ENCODE results near the gene FAS.
A peak's percentile ranks its signal among the peaks of the same experiment; 100 is the strongest.

FAS gene

DNA sequence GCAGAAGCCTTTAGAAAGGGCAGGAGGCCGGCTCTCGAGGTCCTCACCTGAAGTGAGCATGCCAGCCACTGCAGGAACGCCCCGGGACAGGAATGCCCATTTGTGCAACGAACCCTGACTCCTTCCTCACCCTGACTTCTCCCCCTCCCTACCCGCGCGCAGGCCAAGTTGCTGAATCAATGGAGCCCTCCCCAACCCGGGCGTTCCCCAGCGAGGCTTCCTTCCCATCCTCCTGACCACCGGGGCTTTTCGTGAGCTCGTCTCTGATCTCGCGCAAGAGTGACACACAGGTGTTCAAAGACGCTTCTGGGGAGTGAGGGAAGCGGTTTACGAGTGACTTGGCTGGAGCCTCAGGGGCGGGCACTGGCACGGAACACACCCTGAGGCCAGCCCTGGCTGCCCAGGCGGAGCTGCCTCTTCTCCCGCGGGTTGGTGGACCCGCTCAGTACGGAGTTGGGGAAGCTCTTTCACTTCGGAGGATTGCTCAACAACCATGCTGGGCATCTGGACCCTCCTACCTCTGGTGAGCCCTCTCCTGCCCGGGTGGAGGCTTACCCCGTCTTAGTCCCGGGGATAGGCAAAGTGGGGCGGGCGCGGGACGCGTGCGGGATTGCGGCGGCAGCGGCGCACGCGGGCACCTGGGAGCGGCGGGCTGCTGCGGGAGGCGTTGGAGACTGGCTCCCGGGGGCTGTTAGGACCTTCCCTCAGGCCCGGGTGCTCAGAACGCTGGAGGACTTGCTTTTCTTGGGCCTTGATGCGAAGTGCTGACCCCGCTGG lies at the start of gene FAS:
FAS (plus strand) TSS at position 415 of the 777 bp plus-strand sequence; CDS start at position 494, 79 bp downstream.
- DNase-seq: peak; percentile 43

DNA sequence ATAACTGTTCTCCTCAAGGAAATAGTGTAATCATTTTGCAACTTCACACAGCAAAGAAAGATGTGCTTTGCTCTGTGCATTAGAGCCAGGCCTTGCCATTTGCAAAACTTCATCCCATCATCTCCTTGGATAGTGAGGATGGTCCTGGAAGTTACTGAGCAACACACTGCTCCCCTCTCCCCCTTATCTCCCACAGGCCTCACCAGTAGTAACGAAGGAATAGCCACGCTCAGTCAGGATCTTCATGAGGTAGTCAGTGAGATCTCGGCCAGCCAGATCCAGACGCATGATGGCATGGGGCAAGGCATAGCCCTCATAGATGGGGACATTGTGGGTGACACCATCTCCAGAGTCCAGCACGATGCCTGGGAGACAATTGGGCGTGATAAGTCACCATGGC lies 49.6 kb upstream of the FAS start:
- no peak for DNase-seq

DNA sequence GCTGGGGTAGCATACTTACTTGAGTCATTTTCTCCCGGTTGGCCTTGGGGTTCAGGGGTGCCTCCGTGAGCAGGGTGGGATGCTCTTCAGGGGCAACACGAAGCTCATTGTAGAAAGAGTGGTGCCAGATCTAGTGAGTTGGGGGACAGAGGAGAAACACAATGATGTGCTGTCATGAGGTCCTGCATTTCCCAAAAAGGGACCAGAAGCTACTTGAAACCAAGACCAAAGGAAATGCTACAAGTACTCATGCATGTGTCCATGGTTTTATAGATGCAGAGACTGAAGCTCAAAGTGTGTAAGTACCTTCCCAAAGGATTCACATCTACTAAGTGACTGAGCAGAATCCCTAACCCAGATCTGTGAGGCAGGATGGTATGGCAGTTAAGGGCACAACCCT lies 46.8 kb upstream of the FAS start:
- no peak for DNase-seq

DNA sequence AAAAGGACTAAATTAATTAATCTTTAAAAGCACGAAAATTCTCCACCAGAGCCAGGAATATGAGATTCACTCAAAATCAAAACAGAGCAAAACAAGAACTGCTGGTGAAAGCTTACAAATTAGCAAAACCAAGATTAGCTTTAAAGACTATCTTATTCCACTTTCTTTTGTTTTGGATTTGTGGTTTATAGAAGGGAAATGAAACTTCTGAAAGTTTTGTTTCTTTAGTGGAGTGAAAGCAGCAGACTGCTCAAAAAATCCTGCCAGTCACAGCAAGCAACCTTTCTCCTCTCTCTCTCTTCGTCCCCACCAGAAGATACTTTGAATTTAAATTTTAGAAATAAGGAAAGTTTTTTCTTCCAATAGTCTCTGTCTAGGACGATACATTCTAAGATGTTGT lies 45.8 kb upstream of the FAS start:
- no peak for DNase-seq

DNA sequence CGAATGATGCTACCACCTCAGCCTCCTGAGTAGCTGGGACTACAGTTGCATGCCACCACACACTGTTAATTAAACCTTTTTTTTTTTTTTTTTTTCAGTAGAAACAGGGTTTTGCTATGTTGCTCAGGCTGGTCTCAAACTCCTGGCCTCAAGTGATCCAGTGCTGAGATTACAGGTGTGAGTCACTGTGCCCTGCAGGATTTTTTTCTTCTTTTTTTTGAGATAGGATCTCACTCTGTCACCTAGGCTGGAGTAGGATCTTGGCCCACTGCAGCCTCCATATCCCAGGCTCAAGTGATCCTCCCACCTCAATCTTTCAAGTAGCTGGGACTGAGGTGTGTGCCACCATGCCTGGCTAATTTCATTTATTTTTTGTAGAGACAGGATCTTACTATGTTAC lies 44.4 kb upstream of the FAS start:
- DNase-seq: no peak

DNA sequence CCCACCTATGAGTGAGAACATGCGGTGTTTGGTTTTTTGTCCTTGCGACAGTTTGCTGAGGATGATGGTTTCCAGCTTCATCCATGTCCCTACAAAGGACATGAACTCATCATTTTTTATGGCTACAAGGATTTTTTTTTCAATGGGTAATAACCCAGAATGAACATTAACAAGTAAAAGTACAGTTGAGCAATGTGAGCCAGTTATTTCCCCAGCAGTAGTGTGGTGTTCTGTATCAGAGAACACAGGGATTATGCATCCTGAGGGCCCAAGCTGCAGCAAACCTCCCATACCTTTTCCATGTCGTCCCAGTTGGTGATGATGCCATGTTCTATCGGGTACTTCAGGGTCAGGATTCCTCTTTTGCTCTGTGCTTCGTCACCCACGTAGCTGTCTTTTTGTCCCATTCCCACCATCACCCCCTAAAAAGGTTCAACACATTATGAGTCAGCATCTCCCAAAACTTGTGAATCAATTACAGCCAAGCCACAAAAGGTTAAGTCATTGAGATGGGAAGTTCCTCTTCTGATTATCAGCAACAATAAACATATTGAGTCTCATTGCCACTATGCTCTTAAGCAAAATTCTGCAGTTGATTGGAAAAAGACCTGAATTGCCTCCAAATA lies 43.5 kb upstream of the FAS start:
- no peak for DNase-seq

DNA sequence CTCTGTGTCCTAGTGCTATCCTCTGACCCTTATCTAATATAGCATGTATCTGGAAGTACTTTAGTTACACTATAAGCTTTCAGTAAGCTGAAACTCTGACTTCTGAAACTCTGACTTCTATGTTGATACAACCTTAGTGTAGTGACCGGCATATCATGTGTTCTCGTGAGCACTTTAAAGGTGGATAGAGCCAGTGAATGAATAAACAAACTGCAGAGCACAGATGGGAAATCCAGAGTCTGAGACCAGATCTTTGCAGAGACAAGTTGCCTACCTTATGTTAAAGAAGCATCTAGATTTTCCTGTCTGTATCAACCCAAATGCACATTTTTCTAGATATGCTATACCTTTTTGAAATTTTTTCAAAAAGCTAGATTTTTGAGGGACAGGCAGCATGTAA lies 41.5 kb upstream of the FAS start:
- no peak for DNase-seq

DNA sequence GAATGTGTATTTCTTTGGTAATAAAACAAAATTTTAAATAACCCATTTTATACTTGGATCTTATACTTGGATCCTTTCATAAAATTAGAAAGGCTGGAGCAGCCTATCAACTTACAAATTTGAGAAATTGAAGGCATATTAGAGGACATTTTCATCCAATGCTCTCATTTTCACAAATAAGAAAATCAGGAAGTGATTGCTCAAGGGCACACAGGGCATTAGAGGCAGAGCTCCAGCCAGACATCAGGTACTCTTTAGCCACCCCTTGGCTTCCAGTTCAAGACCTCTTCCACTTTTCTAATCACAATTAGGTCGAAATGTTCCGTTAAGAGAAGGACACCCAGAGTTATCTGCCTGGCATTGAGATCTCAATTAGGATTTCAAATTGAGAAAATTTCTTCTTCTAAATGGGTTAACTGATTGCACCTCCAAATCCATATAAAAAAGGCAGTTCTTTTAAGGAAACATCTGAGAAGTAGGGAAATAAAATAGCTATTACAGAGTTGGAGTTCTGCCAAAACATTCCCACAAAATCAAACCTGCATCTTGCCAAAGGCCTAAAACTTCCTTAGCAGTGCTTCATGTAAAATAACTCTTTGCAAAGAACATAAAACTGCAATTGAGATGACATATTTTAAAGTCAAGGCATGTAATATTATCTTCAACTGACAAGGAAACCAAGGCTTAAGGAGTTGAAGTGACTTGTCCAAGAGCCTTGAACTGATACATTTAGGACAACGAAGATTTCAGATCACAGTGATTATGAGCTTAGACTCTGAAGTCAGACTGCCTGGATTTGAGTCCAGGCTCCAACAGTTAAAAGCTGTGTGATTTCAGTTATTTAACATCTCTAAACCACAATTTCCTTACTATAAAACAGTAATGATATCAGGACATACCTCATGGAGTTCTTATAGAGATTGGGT lies 40.4 kb upstream of the FAS start:
- DNase-seq: no peak

DNA sequence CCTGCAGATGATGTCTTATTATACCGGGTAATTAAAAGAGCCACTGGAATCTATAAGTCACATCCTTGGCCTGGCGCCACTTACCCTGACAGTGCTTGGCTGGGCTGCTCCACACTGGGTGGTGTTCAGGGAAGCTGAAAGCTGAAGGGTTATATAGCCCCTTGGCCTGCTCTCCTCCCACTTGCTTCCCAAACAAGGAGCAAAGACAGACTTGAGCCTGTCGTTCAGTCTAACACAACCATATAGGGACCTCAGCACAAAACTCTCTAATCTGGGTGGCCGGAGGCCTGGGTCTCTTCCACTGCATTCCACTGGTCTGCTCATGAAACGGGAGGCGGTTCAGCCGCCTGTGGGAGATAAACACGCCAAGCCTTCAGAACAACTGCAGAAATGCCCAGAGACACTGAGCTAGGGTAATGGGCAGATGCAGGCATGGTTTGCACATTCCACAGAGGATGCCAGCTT lies 37.9 kb upstream of the FAS start, which contains the start of gene ACTA2:
ACTA2 (minus strand) TSS at position 127 of the 465 bp plus-strand sequence. CDS start 3,843 bp downstream, outside the sequence.
- no peak for DNase-seq

DNA sequence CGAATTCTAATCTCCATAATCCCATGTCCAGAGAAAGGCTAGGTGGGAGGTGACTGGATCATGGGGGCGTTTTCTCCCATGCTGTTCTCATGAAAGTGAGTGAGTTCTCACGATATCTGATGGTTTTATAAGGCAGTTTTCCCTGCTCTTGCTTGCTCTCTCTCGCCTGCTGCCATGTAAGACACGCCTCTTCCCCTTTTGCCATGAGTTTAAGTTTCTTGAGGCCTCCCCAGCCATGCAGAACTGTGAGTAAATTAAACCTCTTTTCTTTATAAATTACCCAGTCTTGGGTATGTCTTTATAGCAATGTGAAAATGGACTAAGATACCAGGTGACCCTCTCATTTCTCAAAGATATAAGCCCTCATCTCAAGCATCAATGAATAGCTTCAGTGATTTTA lies 36.9 kb upstream of the FAS start:
- no peak for DNase-seq

DNA sequence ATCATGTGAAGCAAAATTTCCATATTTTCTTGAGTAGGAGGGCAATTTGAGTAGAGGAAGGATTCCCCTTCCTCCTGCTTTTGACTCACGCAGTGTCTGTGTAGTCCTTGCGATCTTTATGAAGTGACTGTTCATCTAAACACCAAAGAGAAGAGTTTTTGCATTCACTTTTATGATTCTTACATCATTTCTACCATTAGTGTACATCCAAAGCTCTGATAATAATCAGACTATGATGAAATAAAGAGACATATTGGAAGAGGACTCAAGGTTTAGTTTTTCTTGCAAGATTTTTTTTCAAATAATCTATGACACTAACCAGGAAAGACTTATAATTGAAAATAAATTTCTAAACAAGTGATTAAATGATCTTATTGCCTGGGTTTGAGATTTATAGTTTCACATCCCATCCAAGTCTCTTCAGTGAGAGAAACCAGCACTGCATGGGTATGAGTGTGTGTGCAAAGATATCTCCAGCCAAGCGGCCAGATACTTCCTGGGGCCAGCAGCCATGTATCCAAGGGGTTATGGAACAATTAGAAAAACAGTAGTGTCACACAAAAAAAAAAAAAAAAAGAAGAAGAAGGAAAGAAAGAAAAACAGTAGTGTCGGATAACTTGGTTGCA lies 36.0 kb upstream of the FAS start:
- no peak for DNase-seq

DNA sequence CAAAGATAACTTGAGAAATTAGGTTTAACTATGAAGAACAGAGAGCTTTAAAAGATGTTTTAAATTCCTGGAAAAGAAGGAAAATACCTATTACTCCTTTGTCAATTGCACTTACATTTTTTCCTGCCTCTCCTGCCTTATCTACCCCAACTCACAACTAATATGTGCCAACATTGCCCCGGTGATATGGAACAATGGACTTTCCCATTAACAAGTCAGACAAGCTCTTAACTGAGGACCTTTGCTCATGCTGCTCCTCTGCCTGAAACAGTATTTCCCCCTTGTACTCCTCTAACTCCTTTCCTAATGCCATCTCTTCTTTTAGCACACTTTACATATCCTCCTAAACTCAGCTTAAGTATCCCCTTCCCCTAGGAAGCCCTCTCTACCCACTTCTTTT lies 33.2 kb upstream of the FAS start:
- no peak for DNase-seq

DNA sequence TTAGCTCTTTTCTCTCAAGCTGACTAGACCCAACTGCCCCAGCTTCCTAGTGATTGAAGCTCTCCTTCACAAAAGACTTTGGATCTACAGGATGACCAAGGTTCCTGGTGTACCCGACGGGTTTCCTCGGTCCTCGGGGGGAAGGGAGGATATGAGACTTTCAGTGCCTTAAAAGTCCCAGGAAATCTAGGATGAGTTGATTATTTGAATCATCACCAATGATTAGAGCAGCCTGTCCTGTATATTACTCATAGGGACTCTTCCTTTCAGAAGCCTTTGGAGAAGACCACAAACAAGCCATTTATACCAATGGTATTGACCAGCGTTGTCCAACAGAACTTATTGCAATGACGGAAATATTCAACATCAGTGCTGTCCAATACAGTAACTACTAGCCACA lies 31.9 kb upstream of the FAS start:
- no peak for DNase-seq

DNA sequence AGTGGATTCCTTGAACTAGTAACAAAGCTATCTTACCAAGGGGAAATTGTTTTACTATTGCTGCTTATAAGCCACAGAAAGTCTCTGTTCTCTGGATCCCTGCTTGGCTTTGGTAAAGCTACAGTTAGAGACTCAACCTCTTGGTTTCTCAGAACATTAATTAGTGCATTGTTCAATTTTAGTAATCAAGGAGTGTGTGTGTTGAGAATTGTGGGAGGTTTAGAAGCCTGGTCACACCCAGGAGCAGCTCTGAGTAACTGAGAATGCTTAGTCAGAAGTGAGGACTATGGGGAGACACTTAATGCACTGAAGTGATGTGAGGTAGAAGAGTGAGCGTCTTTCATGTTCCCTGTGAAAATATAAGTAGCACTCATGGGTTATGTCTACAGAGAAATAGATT lies 29.8 kb upstream of the FAS start:
- no peak for DNase-seq

DNA sequence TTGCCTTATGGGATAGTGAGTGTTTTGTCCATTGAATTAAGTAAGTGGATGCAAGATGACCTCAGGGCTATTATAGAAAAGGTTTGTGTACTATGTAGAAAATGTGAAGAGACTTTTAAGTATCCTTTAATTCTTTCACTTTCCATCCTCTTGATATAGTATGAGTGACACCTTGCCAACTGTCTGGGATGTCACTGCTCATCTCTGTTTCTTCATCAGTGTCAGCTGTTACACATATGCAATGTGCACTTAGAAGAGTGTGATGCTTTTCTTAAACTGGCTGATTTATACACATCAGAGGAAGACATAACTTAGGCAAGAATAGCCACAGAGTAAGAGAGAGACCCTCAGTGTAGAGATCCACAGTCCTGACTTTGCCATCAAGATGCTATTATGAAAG lies 29.3 kb upstream of the FAS start:
- DNase-seq: no peak

DNA sequence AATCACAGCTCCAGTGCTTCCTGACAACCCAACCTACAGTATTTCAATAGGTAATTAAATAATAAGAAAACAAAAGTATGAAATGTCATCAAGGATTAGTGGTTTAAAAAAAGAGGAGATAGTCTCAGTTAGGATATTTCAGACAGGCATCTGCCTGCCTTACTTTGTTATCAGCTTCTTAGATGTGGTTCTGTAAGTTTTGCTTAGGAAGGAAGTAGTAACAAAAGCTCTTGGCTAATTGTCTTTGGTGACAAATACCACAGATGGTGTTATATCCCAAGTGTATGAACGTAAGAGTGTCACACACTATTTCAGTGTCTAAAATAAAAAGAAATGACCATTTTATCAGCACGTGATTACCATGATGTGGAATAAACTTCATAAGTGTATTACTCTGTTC lies 28.3 kb upstream of the FAS start:
- no peak for DNase-seq

DNA sequence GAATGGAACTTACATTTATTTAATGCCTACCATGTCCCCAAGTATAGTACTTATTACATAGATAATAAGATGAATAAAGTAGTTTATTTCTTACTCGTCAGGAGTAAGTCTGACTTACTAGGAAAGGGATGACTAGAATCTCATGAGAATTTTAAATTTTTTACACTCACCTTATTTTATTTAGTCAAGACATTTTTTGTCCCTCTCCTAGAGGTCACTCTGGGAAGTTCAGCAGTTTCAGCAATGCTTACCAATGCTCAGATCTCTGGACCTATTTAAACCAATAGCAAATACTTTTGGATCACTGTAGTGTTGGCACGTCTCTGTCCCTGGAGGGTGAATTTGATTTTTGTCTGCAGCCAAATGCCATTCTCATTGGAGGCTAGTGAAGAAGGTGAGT lies 27.3 kb upstream of the FAS start:
- no peak for DNase-seq

DNA sequence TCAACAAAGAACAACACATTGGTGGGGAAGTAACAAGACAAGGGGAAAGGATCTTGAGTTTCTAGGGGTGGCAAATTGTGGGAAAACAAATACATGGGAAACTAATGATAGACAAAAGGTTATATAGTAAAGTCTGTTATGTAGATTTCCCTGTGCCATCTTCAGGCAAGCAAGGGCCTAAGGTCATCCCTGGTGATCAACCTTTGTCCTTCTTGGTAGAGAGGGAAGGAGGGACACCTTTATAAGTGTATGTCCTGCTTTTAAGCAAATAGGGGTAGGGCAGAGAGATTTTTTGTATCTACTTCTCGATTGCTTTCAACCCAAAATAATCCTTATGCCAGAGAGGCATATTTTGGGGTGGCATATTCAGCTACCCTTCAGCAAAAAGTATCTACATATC lies 26.2 kb upstream of the FAS start:
- DNase-seq: no peak

DNA sequence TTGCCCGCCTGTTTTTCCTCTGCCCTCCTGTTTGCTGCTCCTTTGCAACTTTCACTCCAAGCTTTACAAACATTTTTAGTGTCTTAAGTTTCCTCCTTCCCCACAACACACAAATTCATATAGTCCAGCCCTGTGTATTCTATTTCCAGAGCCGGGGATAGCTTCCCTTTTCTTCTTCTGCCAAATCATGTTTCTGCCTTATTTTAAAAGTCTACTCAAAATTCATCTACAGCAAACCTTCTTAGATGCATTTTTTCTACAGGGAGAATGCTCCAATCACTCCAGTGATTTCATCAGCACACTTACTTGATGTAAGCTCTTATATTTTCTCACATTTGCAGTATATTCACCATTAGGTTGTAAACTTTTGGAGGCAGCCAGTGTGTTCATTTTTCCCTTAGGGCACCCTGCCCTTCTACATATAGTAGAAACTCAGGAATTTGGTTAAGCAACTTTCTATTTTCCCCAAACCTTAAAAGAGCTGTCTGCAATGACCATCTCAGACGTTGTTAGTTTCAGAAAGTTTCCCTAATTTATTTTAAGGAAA lies 25.7 kb upstream of the FAS start:
- DNase-seq: no peak

DNA sequence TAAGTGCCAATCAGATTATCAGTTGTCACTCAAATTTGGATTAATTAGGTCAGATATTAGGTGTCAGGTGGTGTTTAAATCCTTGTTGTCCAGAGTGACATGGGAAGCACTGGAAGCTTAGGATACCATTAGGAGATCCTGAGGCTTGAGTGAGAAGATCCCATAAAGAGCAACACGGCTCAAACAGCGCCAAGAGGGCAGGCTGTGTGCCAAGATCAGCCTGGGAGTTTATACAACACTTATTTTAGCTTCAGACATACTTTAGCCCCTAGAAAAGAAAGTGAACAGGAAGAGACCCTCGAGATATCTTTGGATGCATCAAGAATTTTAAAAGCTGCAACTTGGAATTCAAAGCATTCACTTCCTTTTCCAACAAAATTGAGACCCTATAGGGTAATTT lies 23.8 kb upstream of the FAS start:
- no peak for DNase-seq

DNA sequence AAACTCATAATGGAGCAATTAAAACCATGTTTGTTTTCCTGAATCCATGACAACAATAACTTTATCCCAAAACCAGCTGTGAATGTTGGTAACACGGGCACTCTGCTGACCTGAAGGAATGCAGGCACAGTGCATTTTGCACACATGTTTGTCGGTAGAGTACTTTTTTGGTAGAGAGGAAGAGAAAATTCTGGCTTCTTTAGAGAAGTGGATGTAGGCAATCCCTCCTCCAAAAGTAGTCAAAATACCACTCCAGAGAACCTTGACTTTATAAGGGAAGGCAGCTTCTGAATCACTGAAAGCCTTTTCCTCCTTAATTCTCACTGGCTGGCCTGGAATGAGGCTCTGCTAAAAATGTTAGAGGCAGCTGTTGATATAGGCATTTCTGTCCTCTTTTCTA lies 22.2 kb upstream of the FAS start:
- no peak for DNase-seq

DNA sequence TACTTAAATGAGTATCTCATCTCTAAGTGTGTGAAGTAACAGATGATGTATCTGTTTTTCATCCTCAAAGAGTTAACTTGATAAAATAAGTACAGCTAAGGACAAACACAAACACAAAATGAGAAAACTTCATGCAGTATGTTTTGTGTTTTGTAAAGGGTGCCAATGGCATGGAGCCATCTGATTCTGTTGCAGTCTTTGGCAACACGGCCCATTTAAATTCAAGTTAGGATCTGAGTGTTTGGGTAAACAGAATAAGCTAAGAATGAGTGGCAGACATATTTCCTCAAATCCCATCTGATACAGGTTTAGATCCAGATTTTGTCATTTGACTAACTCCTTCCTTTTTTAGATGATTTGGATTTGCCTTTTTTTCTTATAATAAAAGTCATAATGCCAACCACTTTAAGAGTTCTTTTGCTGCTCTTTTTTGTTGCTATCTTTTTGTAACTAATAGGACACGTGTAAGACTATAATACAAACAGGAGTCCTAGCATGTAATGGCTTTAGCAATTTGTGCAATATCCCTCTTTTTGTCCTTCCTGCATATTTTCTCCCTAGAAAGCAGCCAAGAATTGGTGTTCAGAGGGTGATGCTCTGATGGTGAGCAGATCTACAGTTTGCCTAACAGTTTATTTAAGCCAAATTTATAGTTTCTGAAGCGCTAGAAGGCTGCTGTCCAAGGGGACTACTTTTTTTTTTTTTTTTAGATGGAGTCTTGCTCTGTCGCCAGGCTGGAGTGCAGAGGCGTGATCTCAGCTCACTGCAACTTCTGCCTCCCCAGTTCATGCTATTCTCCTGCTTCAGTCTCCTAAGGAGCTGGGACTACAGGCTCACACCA lies 19.2 kb upstream of the FAS start:
- DNase-seq: peak; percentile 76

All from DMS79 treated with DMSO at 0.1 percent for 48 hours (cell line).